ENCODE measurements around the gene SLC5A7. TPM values are rescaled to one million over a fixed set of nuclear protein-coding genes. Genes with fewer than 3 reads are reported as not detected.

Gene SLC5A7
- total RNA-seq (under 1 TPM; 0.16 to 0.37 TPM), polyA plus RNA-seq (ENCODE audit: insufficient read depth, low read depth, low replicate concordance) (0.21 TPM)
- long read RNA-seq, donor 1 = 0 reads
- long read RNA-seq, donor 2 = 0 reads

DNA sequence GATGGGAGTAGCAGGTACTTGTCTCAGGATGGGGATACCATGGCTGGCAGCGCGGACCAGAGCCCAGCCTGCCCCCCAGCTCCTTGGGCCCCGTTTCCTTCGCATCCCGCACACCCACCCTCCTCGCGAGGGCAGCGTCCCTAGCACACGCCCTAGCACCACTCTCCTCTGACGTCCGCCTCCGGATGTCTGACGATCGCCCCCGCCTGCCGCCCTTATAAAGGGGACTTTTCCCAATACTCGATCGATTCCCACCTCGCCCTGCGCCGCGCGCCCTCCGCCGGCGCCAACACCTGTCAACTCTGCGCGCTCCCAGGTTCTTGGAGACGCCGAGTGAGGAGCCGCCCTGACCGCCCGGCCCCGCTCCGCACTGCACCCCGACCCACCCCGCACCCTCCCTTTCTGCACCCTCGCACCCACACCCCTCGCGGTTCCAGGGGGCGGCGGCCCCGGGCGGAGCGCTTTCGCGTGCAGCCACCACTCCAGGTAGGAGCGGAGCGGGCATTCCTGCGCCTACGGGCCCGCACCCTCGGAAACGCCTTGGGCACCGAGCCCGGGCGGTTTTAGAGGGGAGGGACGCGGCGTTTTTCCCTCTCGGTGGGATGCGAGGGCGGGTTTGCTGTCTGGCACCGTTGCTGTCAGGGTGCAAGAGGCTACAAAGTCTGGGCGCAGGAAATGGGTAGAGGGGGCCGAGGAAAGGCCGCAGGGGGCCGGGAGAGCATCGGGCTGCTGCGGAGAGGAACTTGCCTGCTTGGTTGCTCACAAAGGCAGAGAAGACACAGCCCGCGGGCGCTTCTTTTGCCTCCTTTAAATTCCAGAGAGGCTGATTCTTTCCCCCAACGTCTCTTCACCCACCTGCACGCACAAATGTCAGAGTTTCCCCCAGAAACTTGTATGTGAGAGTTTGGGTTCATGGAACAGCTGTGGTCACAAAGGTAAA is at the start of gene SLC5A7:
Gene SLC5A7 (plus strand): TSS at position 247 of the 940 bp plus-strand sequence. CDS start 1,632 bp downstream, outside the sequence.
- TF ChIP-seq, protein P1, sequence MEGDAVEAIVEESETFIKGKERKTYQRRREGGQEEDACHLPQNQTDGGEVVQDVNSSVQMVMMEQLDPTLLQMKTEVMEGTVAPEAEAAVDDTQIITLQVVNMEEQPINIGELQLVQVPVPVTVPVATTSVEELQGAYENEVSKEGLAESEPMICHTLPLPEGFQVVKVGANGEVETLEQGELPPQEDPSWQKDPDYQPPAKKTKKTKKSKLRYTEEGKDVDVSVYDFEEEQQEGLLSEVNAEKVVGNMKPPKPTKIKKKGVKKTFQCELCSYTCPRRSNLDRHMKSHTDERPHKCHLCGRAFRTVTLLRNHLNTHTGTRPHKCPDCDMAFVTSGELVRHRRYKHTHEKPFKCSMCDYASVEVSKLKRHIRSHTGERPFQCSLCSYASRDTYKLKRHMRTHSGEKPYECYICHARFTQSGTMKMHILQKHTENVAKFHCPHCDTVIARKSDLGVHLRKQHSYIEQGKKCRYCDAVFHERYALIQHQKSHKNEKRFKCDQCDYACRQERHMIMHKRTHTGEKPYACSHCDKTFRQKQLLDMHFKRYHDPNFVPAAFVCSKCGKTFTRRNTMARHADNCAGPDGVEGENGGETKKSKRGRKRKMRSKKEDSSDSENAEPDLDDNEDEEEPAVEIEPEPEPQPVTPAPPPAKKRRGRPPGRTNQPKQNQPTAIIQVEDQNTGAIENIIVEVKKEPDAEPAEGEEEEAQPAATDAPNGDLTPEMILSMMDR (IDR thresholded peaks at IDR 0.05) = no peak
- no peak for TF ChIP-seq POLR2A (IDR thresholded peaks at IDR 0.05)
- Histone ChIP-seq H3K4me1 (no peaks in the 10 kb centered on the region), H3K36me3 (ENCODE audit: low read depth, missing control alignments) (no peaks in the 10 kb centered on the region), H3K27me3 (no peaks in the 10 kb centered on the region), H3K4me3 (peak within 1 kb of the TSS; percentile 32 to 53), H3K9me3 (no peaks in the 10 kb centered on the region), H3K27ac (no peak within 1 kb of the TSS)
- 2 to 5% methylated on average over 42 to 75 of the region's 75 CpGs for WGBS, 2 donors
- no peak for DNase-seq
- intact Hi-C loops (cut with DNase I; ENCODE audit: low total_unique reads) = no loop called here

DNA sequence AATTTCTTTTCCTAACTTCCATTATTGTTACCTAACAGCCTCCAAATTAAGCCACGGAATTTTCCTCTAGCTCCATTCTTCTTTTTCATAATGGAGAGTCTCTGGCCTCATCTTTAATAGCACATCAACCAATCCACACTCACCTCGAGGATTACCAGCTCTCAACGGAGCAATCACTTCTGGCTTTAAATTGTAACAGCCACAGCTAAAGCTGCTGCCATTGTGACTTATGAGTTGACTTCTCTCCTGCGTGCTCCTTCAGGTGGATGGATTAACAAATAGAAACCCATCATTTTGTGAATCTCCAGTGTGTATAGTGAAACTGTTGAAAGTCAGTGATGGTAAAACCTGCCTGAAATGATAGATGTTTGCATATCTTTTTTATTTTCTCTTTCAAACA is 24.9 kb upstream of the SLC5A7 start:
- no peak overlapping the region for H3K27ac ChIP-seq
- intact Hi-C loops (cut with DNase I; ENCODE audit: low total_unique reads) = no loop called here

DNA sequence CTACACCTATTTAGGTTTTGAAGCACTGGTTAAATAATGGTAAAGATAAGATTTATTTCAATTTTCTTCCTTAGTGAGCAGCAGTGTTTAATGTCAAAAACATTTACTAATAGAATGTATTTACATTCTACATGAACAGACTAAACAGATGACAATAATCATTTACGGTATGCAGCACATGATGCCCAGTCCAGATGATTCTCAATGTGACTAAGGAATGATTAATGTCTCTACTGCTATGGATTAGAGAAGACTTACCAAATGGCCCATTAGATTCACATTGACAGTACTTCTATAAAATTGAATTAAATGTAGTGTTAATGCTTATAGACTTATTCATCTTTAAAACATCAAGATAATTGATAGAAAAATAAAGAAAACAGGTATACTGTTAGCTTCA is 22.1 kb upstream of the SLC5A7 start:
- no peaks in the 10 kb centered on the region for H3K9me3 ChIP-seq
- no peak overlapping the region for H3K27ac ChIP-seq
- TF ChIP-seq, protein P1 (IDR thresholded peaks at IDR 0.05) = no peak
- TF ChIP-seq POLR2A (IDR thresholded peaks at IDR 0.05) = no peak
- 82 to 95% methylated on average over 1 of the region's 1 CpG for WGBS, 2 donors
- no peaks in the 10 kb centered on the region for H3K27me3 ChIP-seq
- no peaks in the 10 kb centered on the region for H3K36me3 ChIP-seq (ENCODE audit: low read depth, missing control alignments)
- no peak overlapping the region for H3K4me3 ChIP-seq
- intact Hi-C loops (cut with DNase I; ENCODE audit: low total_unique reads) = no loop called here
- no peaks in the 10 kb centered on the region for H3K4me1 ChIP-seq
- no peak for DNase-seq

More for the DNA sequence above, 24.9 kb upstream of the SLC5A7 start:
- no peaks in the 10 kb centered on the region for H3K4me1 ChIP-seq
- TF ChIP-seq, protein P1 (IDR thresholded peaks at IDR 0.05) = no peak
- H3K36me3 ChIP-seq (ENCODE audit: low read depth, missing control alignments) = no peaks in the 10 kb centered on the region
- no peak for DNase-seq
- 52 to 60% methylated on average over 4 of the region's 4 CpGs for WGBS, 2 donors
- no peaks in the 10 kb centered on the region for H3K27me3 ChIP-seq
- no peak overlapping the region for H3K4me3 ChIP-seq
- no peaks in the 10 kb centered on the region for H3K9me3 ChIP-seq

DNA sequence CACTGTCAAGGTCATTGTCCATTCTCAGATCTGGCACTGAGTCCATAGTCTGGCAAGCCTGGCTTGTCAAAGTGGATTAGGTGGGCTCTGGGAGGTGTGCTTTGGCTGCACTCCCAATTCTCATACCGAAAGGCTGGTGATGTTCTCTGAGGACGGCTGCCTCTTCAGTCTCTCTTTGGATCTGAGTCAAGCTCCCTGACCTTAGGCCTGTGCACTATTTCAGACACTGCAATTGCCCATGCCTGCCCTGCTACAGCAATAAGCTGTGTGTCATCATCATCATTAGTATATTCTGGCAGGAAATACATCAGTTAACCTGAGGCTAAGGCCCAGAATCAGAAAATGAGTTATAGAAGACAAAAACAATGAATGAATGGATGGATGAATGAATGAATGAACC is 1.6 kb upstream of the SLC5A7 start:
- intact Hi-C loops (cut with DNase I; ENCODE audit: low total_unique reads) = no loop called here
- H3K36me3 ChIP-seq (ENCODE audit: low read depth, missing control alignments) = no peaks in the 10 kb centered on the region

More for the DNA sequence above, 1.6 kb upstream of the SLC5A7 start:
- H3K4me1 ChIP-seq = no peaks in the 10 kb centered on the region
- no peak overlapping the region for H3K27ac ChIP-seq
- WGBS, 2 donors = 44 to 64% methylated on average over 1 to 2 of the region's 2 CpGs
- DNase-seq = no peak
- no peak overlapping the region for H3K4me3 ChIP-seq
- no peaks in the 10 kb centered on the region for H3K9me3 ChIP-seq
- TF ChIP-seq, protein P1 (IDR thresholded peaks at IDR 0.05) = no peak
- TF ChIP-seq POLR2A (IDR thresholded peaks at IDR 0.05) = no peak
- no peaks in the 10 kb centered on the region for H3K27me3 ChIP-seq

All from testis (tissue), 5 donors.